ENCODE results near the gene CCDC88A.

DNA sequence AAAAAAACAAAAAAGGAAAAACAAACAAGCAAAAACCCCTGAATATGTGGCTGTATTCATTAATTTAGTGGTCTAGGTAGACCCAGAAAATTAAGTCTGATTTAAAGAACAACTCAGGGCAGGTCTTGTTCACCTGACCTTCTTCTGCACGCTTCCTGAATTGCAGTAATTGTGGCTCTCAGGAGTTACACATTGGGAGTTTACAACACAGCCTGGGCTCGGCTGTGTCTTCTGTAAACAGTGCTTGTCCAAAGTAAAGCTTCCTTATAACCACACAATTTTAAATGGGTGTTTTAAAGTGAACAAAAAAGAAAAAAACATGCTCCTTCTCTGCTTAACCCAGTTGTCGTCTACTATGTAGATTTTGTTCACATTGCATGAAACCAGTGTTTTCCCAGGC, 142.3 kb downstream of the CCDC88A start:
- TF ChIP-seq CTCF (conservative IDR thresholded peaks at IDR 0.05; ENCODE audit: low read depth, low read length) (no peak), EZH2 (IDR thresholded peaks at IDR 0.05; ENCODE audit: low read length, unreplicated experiment) (no peak)
